Measurements from ENCODE around the gene BRINP1.

The BRINP1 gene, protein sequence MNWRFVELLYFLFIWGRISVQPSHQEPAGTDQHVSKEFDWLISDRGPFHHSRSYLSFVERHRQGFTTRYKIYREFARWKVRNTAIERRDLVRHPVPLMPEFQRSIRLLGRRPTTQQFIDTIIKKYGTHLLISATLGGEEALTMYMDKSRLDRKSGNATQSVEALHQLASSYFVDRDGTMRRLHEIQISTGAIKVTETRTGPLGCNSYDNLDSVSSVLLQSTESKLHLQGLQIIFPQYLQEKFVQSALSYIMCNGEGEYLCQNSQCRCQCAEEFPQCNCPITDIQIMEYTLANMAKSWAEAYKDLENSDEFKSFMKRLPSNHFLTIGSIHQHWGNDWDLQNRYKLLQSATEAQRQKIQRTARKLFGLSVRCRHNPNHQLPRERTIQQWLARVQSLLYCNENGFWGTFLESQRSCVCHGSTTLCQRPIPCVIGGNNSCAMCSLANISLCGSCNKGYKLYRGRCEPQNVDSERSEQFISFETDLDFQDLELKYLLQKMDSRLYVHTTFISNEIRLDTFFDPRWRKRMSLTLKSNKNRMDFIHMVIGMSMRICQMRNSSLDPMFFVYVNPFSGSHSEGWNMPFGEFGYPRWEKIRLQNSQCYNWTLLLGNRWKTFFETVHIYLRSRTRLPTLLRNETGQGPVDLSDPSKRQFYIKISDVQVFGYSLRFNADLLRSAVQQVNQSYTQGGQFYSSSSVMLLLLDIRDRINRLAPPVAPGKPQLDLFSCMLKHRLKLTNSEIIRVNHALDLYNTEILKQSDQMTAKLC

DNA sequence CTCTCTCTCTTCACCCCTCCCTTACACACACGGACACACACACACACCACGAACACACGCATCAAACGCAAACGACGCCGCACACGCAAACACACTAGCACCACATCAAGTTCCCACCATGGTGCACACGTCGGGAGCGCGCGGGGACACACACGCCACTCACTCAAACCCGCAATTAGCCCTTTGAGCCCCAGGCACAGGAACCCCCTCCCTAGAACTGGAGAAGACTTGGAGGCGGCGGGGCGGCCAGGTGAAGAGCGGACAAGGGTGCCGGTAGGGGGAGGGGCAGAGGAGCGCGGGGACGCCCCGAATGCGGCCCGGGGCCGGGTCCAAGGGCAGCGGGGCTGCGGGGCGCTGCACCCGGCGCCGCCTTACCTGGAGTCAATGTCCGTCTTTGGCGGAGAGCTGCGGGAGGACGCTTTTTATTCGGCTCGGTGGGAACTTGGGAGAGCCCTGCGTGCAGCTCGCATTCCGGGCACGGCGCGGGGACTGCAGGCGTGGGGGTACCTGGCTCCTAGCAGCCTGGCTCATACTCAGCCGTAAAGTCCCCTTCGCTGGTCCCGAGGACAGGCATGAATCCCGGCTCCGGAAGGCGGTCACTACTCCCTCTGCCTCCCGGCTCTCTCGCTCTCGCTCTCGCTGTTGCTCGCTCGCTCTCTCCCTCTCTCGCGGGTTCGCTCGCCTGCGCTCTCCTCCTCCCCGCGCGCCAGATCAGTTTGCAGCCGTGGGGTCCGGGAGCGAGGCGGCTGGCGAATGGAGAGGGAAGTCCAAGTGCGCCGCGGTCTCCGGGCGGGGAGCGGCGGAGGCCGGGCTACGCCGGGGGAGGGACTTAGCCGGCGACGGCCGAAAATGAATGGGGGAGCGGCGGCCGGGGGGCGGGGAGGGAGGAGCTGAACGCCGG lies at the start of gene BRINP1:
Gene BRINP1, minus strand, starts transcription at position 755 of the 901 bp plus-strand sequence. CDS start 56,080 bp downstream, outside the sequence.
- DNase-seq (ENCODE audit: low read depth), result peak; percentile 75

DNA sequence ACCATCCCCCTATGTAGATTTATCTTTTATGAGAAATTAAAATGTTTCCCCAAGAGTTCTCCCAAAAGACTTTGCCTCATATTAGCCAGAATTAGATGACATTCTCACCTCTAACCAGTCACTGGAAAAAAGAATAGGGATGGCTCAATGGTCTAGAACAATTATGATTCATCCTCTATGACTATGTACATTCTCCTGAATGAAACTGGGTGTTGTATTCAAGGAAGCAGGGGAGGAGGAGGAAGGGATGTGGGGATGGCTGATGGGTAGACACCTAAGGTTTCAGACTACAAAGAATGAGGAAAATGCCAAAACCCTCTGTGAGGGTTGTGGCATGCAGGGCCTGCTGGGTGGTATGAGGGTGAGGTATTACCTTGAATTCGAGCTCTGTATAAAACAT lies 49.5 kb upstream of the BRINP1 start:
- no peak for DNase-seq (ENCODE audit: low read depth)

DNA sequence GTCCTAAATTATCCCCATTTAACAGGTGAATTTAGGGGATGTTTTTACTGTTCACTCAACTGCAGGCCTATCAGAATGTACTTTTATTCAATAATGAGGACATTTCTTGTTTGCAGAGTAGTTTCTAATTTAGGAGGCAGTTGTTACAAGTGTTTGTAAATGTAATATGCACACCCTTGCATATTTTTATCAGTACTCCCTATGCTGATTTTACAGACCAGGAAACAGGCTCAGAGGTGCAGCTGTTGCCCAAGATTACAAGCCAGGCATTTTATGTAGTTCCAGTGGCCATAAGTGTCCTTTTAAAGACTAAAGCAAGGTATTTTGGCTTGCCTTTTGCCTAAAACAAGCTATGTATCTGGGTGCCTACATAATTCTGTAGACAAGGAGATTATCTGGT lies 47.6 kb upstream of the BRINP1 start:
- DNase-seq (ENCODE audit: low read depth), result no peak

DNA sequence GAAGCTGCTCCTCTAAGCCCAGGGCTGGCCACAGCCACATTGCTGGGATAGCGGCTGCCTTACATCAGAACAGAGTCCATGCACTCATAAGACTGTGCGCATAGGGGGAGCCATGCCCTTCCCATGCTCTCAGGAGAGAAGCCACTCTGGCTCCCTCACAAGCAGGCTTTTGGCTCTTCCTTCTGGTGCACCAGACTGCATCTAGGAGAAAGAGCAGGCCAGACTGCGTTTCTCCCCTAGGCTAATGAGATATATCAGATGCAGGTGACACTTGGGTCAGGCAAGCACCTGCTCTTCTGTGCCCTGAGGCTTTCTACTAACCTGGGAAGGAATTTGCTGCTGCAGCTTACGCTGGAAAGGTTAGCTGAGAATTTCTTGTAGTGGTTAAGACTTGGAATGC lies 43.2 kb upstream of the BRINP1 start:
- DNase-seq (ENCODE audit: low read depth), result no peak

DNA sequence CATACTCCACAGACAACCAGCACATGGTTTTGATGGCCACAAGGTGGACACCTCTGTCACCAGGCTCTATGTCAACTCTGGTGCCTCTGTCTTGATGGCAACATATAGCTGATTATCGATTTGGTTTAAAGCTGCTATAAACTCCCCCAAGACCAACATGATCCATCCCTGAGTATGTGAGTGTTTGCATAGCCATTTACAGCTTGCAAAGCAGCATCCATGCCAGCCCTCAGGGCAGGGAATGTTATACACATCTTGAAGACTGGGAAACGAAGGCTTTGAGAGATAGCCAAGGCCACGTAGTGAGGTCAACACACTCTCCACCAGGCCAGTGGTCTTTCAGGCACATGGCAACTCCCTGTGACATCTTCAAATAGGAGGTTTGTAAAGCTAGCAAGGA lies 40.3 kb upstream of the BRINP1 start:
- no peak for DNase-seq (ENCODE audit: low read depth)

DNA sequence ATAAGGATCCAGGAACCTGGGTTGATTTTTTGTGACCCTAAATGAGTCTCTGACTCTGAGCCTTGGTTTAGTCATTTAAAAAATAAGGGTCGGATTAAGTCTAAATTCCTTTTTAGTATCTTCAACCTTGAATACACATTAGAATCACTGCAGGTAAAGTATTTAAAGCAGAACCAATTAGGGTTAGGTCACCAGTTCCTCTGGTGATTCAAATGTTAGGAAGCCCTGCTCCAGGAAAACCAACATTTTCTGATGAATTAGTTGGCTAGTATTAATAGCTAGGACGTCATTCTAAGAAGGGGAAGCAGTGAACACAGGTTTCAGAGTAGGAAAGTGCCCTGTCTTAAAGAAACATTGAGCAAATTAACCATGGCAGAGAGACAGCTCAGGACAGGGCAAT lies 31.4 kb upstream of the BRINP1 start:
- DNase-seq (ENCODE audit: low read depth), result no peak

DNA sequence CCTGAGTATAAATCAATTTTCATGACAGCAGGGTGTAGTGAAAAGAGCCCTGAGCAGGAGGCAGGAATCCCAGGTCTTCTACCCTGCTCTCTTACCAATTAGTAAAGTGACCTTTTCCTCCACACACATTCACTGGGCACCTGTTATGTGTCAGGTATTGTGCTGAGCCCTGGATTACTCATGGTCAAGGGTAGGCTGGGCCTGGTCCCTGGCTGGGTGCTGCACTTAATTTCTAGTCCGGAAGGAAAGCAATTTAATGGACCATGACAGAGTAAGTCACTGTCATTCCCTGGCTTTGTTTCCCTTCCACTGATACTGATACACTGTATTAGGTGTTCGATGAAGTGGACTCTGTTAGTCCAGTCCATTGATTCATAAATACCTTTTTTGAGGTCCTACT lies 29.1 kb upstream of the BRINP1 start:
- no peak for DNase-seq (ENCODE audit: low read depth)

DNA sequence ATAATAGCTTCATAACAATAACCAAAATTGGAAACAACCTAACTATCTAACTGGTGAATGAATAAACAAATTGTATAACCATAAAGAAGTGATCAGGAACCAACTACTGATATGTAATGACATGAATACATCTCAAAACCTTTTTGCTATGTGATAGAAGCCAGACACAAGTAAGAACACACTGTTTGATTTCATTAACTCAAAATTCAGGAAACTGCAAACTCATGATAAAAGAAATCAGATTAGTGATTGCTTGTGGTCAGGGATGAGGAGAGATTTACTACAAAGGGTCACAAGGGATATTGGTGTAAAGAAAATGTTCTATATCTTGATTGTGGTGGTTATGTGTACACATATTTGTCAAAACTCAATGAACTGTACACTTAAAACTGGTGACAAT lies 22.6 kb upstream of the BRINP1 start:
- no peak for DNase-seq (ENCODE audit: low read depth)

DNA sequence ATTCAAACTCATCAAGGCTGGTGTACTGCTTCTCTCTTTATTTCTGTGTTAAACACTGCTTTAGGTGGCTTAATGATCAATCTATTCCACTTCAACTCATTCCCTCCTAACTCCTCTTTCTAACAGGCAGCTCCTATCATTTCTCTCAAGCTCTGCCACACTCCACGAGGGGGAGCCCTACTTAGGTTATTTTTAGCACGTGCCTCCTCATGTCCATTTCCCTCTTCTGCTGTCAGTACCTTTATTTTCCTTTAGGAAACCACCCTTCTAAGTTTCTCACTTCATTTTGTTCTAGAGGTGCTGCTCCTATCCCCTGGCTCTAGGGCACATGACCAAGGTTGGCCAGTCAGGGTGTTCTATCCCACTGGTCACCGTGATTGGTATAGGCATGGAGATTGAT lies 6.7 kb upstream of the BRINP1 start:
- DNase-seq (ENCODE audit: low read depth), result peak; percentile 38

DNA sequence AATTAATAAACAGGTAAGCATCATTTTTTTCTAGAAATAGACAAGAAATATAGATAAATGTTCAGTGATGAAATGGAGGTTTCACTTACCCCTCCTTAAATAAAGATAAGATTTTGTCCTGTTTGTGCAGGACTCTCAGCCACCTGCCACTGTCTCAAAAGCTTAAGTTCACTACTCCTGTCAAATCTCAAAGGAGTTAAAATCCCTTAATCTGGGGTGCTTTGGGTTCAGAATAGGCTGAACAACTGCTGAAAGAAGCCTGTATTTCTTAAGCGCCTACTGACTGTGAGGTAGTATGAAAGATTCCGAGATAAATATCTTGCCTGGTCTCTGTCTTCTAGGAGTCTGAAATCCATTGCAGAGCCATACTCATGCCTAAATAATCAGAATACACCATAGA lies 3.7 kb upstream of the BRINP1 start:
- no peak for DNase-seq (ENCODE audit: low read depth)

DNA sequence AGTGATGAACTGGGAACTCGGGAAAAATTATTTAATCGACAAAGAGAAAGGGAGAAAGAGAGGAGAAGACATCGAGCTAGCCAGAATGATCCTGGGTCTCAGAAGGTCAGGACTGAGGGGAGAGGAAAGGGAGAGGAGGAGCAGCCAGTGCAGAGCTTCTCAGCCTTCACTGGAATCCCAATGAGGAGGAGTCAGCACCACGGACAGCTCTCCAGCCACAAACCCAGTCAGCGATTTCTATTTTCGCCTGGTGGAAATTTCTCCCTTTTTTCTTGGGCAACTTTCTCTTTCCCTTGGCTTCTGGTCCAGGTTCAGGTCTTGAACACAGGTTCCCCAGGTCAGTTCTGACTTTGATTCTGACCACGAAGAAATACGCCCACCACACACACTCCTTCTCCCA lies 1.6 kb upstream of the BRINP1 start:
- DNase-seq (ENCODE audit: low read depth), result peak; percentile 46

DNA sequence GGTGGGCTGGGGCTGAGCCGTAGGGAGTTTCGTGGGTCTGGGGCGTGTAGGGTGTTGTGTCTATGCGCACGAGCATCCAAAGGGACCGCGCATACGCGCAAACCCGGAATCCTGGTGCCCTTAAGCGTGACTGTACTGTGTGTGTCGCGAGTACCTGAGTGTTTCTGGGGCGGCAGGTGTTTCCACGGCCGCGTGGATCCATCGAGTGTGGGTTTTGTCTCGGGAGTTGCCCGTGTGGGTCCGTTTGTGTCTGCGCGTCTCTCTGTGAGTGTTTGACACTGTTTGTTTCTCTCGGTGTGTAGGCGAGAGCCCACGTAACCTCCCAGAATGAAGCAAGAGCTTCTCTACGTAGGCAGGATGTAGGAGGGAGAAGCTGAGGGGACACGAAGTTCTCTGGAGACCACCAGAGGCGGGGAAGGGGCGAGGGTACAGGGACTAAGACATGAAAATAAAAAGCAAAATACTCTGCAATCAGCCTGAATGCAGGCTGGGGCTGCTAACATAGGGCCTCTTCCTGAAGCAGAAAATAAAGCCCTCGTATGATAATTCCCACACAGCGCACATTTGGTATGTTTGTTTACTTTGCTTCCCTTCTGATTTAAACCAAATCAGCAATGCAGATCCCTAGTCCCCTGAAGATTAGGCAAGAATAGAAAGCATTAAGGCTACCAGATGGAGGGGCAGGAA lies 588 bp upstream of the BRINP1 start:
- DNase-seq (ENCODE audit: low read depth), result no peak

DNA sequence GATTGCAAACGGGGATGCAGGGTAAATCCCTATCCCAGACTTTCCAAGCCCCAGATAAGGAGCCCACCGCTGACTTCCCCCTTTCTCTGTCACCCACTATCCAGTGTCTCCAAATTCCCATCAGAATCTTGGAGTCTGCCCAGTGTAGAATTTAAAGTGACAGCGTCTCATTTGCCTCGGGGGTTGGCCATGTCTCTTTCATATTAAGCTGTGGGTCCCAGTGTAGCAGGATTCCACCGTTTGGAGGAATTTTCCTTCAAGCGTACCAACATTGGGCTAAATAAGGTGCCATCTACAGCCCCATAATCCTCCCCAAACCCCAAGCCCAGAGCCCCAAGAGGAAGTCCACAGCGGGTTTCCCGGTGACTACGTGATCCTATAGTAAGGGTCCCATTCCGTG lies 1.1 kb downstream of the BRINP1 start:
- no peak for DNase-seq (ENCODE audit: low read depth)

DNA sequence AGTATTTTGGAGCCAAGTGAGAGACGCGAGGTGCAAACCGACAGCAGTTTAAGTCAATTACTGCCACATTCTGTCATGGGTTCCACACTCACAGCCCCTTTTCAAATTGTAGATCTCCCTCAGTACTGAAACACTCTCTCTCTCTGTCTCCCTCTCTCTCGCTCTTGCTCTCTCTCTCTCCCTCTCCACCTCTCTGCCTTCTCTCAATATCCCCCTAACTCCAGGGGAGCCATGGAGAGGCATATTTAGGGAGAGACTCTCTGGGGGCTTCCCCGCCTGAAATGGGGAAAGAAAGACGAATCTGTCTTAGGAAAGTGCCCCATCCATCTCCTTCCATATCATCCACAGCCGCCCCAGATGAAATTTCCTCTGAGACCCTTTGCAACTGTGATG lies 1.6 kb downstream of the BRINP1 start:
- no peak for DNase-seq (ENCODE audit: low read depth)

DNA sequence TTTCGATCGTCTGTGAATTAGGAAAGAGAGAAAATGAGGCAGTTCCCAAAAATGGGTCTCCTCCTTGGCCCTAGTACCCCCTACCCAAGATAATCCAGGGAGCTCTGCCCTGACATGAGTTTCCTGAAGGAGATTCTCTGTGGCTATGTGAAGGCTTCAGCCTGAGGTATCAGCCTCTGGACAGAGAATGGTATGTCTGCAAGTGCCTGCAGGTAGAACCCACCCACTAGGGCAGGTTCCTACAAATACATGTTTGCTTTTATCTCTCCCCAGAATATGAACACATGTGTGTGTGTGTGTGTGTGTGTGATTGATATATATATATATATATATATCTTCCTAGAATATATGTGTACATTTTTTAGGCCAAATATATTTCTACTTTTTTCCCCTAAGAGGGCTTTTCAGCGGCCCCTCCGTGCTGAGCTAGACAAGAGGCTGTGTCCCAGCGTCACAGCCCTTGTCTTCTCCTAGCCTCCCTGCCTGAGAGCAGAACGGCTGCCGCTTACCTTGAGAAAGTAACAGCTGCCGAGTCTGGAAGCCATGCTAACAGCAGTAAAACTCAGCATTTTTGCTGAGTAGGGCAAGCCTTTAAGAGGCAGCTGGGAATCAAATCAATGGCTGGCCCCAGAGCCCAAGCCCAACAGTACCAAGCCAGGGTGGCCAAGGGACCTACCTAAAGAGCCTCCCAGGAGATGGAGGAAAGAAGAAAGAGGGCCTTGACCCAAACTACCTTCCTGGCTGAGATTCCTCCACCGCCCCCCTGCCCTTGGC lies 2.1 kb downstream of the BRINP1 start:
- DNase-seq (ENCODE audit: low read depth), result no peak

DNA sequence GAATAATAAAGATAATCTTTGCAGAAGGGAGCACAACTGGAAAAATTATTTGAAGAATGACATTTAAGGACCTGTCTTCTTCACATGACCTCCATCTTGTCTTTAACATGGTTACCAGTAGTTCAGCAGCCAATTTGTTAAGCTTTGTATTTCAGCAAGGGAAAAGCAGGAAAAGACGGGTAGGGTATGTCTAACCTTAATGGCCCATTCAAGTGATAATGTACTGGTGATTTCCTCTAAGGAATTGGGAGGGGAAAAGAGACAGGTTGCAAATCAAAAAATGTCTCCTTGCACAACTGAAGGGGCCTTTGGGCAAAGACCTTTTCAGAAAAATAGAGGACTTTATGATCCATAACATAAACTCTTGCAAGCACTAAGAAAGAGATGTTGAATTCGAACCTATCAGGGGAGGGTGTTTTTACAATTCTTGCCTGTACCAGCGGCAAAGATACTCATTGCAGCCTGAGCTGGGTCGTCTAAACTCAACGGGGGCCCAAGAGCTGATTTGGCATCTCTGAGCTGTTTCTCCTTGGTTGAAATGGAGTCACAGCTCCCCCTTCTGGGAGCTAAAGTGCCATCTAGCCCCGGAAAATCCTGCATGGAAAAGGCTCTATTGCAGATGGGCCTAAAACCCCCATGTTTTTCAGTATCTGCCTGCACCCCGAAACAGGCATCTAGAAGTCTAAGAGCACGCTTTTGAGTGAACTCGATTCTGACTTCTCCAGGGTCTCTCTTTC lies 3.8 kb downstream of the BRINP1 start:
- peak; percentile 35 for DNase-seq (ENCODE audit: low read depth)

DNA sequence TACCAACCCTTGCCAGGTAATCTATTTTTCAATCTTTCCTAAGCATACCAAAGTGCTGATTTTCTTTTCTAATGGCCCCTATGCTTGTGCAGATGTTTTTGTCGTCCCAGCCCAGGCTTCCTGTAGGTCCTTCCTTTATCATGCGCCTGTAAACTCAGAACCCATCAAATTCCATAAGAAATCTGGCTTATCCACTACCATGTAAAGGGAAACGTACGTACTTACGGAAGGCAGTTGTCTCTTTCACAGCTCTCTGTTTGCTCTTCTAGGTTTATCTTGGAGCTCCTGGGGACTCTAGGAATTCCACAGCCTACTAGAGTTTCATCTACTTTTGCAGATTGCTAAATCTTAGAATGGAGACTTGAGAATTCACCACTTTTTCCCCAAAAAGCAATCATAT lies 9.0 kb downstream of the BRINP1 start:
- no peak for DNase-seq (ENCODE audit: low read depth)

DNA sequence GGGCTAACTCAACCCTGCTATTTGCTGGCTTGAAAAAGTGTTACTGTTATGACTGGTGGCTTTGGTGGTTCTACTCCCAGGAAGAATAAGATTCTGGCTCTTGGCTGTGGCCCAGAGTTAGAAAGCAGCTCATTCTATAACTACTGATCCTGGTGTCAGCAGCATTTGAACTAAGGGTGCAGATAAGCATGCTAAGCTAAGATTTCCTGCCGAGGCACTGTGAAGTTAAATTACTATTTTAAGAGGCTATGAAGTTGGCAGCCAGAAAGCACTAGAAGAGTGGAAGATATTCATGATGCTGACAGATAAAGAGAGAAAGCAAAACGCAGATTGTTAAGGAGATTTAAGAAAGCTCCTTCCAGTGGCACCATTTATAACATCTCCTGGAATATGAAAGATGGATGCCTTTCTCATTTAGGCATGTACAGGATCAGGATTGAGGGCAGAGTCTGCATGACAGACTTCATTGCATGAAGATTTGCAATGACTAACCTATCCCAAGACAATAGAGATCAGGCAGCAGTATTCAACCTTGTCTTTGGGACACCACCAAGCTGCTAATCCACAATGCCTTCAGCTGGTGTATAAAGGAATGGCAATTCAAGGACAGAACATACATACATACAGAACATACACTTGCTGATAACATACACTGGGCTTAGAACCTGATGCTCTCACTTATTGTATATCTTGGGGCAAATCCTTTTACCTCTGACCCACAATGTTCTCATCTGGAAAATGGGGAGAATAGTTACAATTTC lies 11.7 kb downstream of the BRINP1 start:
- DNase-seq (ENCODE audit: low read depth), result no peak

DNA sequence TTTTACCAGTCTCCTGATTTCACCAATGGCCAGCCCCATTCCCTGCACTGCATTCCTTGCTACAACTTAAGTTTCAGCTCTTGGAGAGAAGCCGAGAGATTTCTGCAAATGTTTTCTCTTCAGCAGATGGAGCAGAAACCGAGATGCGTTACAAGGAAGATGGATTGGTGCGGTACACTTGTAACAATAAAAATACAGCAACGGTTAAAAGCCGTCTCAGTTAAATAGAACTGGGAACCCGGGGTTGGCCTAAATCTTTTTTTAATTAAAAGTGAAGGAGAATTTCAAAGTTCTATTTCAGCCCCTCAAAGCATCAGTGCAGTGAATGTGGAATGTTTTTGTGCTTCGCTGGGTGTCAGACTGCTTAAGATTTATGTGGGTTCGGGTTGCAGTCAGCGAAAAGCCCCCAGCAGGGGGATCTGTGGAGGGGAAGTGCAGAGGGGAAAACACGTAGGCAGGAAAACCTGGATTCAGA lies 19.8 kb downstream of the BRINP1 start:
- DNase-seq (ENCODE audit: low read depth), result no peak

All from iris pigment epithelial cell (primary cell).